ENCODE results near the gene EIF6.
"Not testable (repeated sequence)": the region's sequence is repeated elsewhere in the genome, so short reads cannot be mapped to it uniquely, and the experiment has no call there.

The EIF6 gene

GRCh38 chr20:35254448-35254999 is 30.0 kb downstream of the EIF6 start:
- no peak for DNase-seq

- no peak for DNase-seq
These were observed 31.6 kb downstream of the EIF6 start for GRCh38 chr20:35253010-35253409.

- not testable (repeated sequence) for DNase-seq
These were observed 32.0 kb downstream of the EIF6 start for GRCh38 chr20:35252598-35252997.

- no peak for DNase-seq
These were observed 32.5 kb downstream of the EIF6 start for GRCh38 chr20:35252037-35252461.

- DNase-seq: no peak
These were observed 33.0 kb downstream of the EIF6 start for GRCh38 chr20:35251613-35251940.

GRCh38 chr20:35248641-35249475 is 35.7 kb downstream of the EIF6 start:
- DNase-seq: no peak

GRCh38 chr20:35246723-35247122 is 37.8 kb downstream of the EIF6 start:
- DNase-seq: no peak

GRCh38 chr20:35243986-35244385 is 40.6 kb downstream of the EIF6 start:
- no peak for DNase-seq

- DNase-seq: no peak
These were observed 41.3 kb downstream of the EIF6 start for GRCh38 chr20:35243317-35243716.

- DNase-seq: no peak
These were observed 43.7 kb downstream of the EIF6 start for GRCh38 chr20:35240811-35241293.

GRCh38 chr20:35240083-35240810 is 44.3 kb downstream of the EIF6 start:
- DNase-seq: no peak

- no peak for DNase-seq
These were observed 45.8 kb downstream of the EIF6 start for GRCh38 chr20:35238735-35239134.

- DNase-seq: no peak
These were observed 46.4 kb downstream of the EIF6 start for GRCh38 chr20:35238170-35238569.

- DNase-seq: no peak
These were observed 47.1 kb downstream of the EIF6 start for GRCh38 chr20:35237486-35237885.

- no peak for DNase-seq
These were observed 48.7 kb downstream of the EIF6 start for GRCh38 chr20:35235881-35236280.

GRCh38 chr20:35232575-35232974 is 52.0 kb downstream of the EIF6 start:
- DNase-seq: no peak

Measured in midbrain (tissue), 1 donor.